CD4-positive, alpha-beta memory T cell (primary cell): ENCODE data around the gene HDAC4. TPM values are rescaled to one million over a fixed set of nuclear protein-coding genes. Genes with fewer than 3 reads are reported as not detected.
A peak's percentile ranks its signal among the peaks of the same experiment; 100 is the strongest.
"Not testable (repeated sequence)": the region's sequence is repeated elsewhere in the genome, so short reads cannot be mapped to it uniquely, and the experiment has no call there.

Experiments
- CTCF ChIA-PET: fragments of 350-600 bp; sonication (Branson Sonifier 250); formaldehyde crosslinking; loops from one replicate; lab custom pipeline; 2021; ENCODE audit warnings: inconsistent platforms; ENCODE audit not compliant: partially characterized antibody; lab: Charles Lee
- POLR2A ChIA-PET: fragments of 350-600 bp; sonication (Branson Sonifier 250); formaldehyde crosslinking; loops from one replicate; lab custom pipeline; 2021; ENCODE audit not compliant: partially characterized antibody; lab: Charles Lee
- DNase-seq, 5 donors: peaks; one replicate each; pipeline versions ENCODE4 v3.0.0 to v3.0.0-alpha.2; 2020 to 2022; ENCODE audit warnings: mixed read lengths in 1 of 5
- H3K27ac ChIP-seq: one replicate; pipeline ENCODE4 v1.7.0; 2013; ENCODE audit warnings: low read depth, low read length
- H3K27me3 ChIP-seq: 2 replicates; pipeline ENCODE4 v1.7.0; 2013; ENCODE audit warnings: mild to moderate bottlenecking, low read length, moderate library complexity; ENCODE audit not compliant: insufficient read depth
- H3K36me3 ChIP-seq: 2 replicates; pipeline ENCODE4 v1.7.0; 2013; ENCODE audit warnings: mild to moderate bottlenecking, low read length, moderate library complexity; ENCODE audit not compliant: insufficient read depth
- H3K4me1 ChIP-seq: 2 replicates; pipeline ENCODE4 v1.7.0; 2013; ENCODE audit warnings: mild to moderate bottlenecking, low read length, moderate library complexity; ENCODE audit not compliant: insufficient read depth
- H3K4me3 ChIP-seq, 2 donors: one replicate each; pipeline ENCODE4 v1.7.0; 2013; ENCODE audit warnings: low read length in 2 of 2, mild to moderate bottlenecking in 1 of 2
- H3K9me3 ChIP-seq, 2 donors: one replicate each; pipeline ENCODE4 v1.7.0; 2013; ENCODE audit warnings: low read length in 2 of 2, control low read depth in 1 of 2; ENCODE audit not compliant: control insufficient read depth in 1 of 2
- H3K27ac Mint-ChIP-seq, 7 donors: one replicate each; pipeline ENCODE4 v1.8.0; 2020 to 2021; ENCODE audit warnings: mixed read lengths in 7 of 7, mild to moderate bottlenecking in 6 of 7, inconsistent platforms in 3 of 7, moderate library complexity in 3 of 7
- H3K27me3 Mint-ChIP-seq, 2 donors: one replicate each; pipeline ENCODE4 v1.8.0; 2020 to 2021; ENCODE audit warnings: mixed read lengths in 2 of 2
- H3K36me3 Mint-ChIP-seq, 2 donors: one replicate each; pipeline ENCODE4 v1.8.0; 2020 to 2021; ENCODE audit warnings: mixed read lengths in 2 of 2, inconsistent platforms in 1 of 2, mild to moderate bottlenecking in 1 of 2
- H3K4me1 Mint-ChIP-seq, 4 donors: one replicate each; pipeline ENCODE4 v1.8.0; 2020 to 2021; ENCODE audit warnings: mixed read lengths in 4 of 4, mild to moderate bottlenecking in 1 of 4
- H3K4me3 Mint-ChIP-seq, 8 donors: one replicate each; pipeline ENCODE4 v1.8.0; 2020 to 2021; ENCODE audit warnings: mixed read lengths in 8 of 8, mild to moderate bottlenecking in 7 of 8, moderate library complexity in 6 of 8, inconsistent platforms in 3 of 8
- H3K9me3 Mint-ChIP-seq, 8 donors: one replicate each; pipeline ENCODE4 v1.8.0; 2020 to 2021; ENCODE audit warnings: mixed read lengths in 8 of 8, mild to moderate bottlenecking in 5 of 8, inconsistent platforms in 3 of 8, moderate library complexity in 1 of 8
- intact Hi-C: fragments of 100-400 bp; cut with micrococcal nuclease; formaldehyde crosslinking; loops from one replicate; pipeline ENCODE4 v1.15.1; 2023
- polyA plus RNA-seq, 2 donors: library from polyadenylated mRNA; unstranded; fragments of 300-500 nt; fragmentation: Illumina TruSeq; gene quantifications; one replicate each; pipeline ENCODE4 v1.2.3, GENCODE V29; 2021
- total RNA-seq, 2 experiments: library from RNA; stranded (reverse); gene quantifications; one replicate each; pipeline ENCODE4 v1.2.3, GENCODE V29; 2021

Gene HDAC4
- total and polyA plus RNA-seq, 4 experiments from 2014 or later, result 1.4 to 59.7 (median 30.4) TPM

GRCh38 chr2:239072786-239073185, 328.0 kb downstream of the HDAC4 start:
- POLR2A ChIA-PET, result no interaction called here
- Mint-ChIP-seq H3K27ac (no peak overlapping the region), H3K9me3 (peaks cover 0 to 2% (median 0%) of the 10 kb centered on the region in 8 donors), H3K27me3 (no peaks in the 10 kb centered on the region), H3K4me3 (no peak overlapping the region), H3K36me3 (peaks cover 41 to 57% of the 10 kb centered on the region in 2 donors), H3K4me1 (no peaks in the 10 kb centered on the region)
- peaks cover 21% of the 10 kb centered on the region for H3K36me3 ChIP-seq
- no peak overlapping the region for H3K4me3 ChIP-seq
- H3K9me3 ChIP-seq, result no peaks in the 10 kb centered on the region
- no peaks in the 10 kb centered on the region for H3K27me3 ChIP-seq
- no peak overlapping the region for H3K27ac ChIP-seq
- no peaks in the 10 kb centered on the region for H3K4me1 ChIP-seq
- no peak for DNase-seq
- intact Hi-C loops, result no loop called here
- CTCF ChIA-PET, result no interaction called here

DNA sequence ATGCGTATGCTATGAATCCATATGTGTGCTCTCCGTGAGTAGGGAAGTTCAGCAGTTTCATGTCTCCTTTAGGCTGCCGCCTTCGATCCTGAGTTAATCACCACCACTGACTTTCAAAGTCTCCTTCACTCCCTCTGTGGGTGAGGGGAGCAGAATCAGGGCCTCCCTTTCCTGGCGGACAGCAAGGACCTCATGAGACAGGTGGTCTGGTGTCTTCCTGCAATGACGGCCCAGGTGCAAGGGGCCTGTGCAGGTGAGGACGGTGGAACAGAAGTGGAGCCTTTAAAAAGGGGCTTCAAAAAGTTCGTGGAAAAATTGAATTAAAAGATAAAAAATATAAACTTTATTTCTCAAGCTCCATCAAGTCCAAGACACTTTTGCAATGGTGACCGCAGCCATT, 330.4 kb downstream of the HDAC4 start:
- H3K36me3 ChIP-seq, result peaks cover 24% of the 10 kb centered on the region
- H3K27ac Mint-ChIP-seq, result no peak overlapping the region
- no peaks in the 10 kb centered on the region for H3K4me1 Mint-ChIP-seq
- no peak for DNase-seq
- no peak overlapping the region for H3K27ac ChIP-seq
- ChIA-PET CTCF (no interaction called here), POLR2A (no interaction called here)
- no peak overlapping the region for H3K4me3 ChIP-seq
- peaks cover 0 to 4% (median 0%) of the 10 kb centered on the region in 8 donors for H3K9me3 Mint-ChIP-seq
- no peaks in the 10 kb centered on the region for H3K9me3 ChIP-seq
- no peaks in the 10 kb centered on the region for H3K27me3 Mint-ChIP-seq
- peaks cover 40 to 50% of the 10 kb centered on the region in 2 donors for H3K36me3 Mint-ChIP-seq
- H3K4me3 Mint-ChIP-seq, result no peak overlapping the region
- intact Hi-C loops, result no loop called here
- no peaks in the 10 kb centered on the region for H3K27me3 ChIP-seq
- no peaks in the 10 kb centered on the region for H3K4me1 ChIP-seq

- intact Hi-C loops, H3K4me1 Mint-ChIP-seq, H3K9me3 ChIP-seq, H3K4me3 ChIP-seq, H3K4me1 ChIP-seq, H3K27ac Mint-ChIP-seq, H3K27me3 ChIP-seq, H3K27ac ChIP-seq, H3K27me3 Mint-ChIP-seq, CTCF ChIA-PET, POLR2A ChIA-PET, DNase-seq, H3K9me3 Mint-ChIP-seq: not testable (repeated sequence)
- Mint-ChIP-seq H3K4me3 (peak overlapping the region in 1 of 8 donors; percentile 74), H3K36me3 (peaks cover 42 to 45% of the 10 kb centered on the region in 2 donors)
- H3K36me3 ChIP-seq, result peaks cover 22% of the 10 kb centered on the region
These were observed 331.2 kb downstream of the HDAC4 start for GRCh38 chr2:239069362-239070333.

- ChIA-PET POLR2A (no interaction called here), CTCF (no interaction called here)
- no peak overlapping the region for H3K4me3 ChIP-seq
- H3K4me1 ChIP-seq, result no peaks in the 10 kb centered on the region
- Mint-ChIP-seq H3K36me3 (peaks cover 33 to 40% of the 10 kb centered on the region in 2 donors), H3K4me3 (no peak overlapping the region), H3K9me3 (peaks cover 0 to 4% (median 0%) of the 10 kb centered on the region in 8 donors), H3K27me3 (no peaks in the 10 kb centered on the region), H3K27ac (no peak overlapping the region), H3K4me1 (no peaks in the 10 kb centered on the region)
- no peaks in the 10 kb centered on the region for H3K9me3 ChIP-seq
- no peak for DNase-seq
- no peak overlapping the region for H3K27ac ChIP-seq
- H3K36me3 ChIP-seq, result peaks cover 20% of the 10 kb centered on the region
- intact Hi-C loops, result no loop called here
- H3K27me3 ChIP-seq, result no peaks in the 10 kb centered on the region
These were observed 332.4 kb downstream of the HDAC4 start for GRCh38 chr2:239068411-239068810.

DNA sequence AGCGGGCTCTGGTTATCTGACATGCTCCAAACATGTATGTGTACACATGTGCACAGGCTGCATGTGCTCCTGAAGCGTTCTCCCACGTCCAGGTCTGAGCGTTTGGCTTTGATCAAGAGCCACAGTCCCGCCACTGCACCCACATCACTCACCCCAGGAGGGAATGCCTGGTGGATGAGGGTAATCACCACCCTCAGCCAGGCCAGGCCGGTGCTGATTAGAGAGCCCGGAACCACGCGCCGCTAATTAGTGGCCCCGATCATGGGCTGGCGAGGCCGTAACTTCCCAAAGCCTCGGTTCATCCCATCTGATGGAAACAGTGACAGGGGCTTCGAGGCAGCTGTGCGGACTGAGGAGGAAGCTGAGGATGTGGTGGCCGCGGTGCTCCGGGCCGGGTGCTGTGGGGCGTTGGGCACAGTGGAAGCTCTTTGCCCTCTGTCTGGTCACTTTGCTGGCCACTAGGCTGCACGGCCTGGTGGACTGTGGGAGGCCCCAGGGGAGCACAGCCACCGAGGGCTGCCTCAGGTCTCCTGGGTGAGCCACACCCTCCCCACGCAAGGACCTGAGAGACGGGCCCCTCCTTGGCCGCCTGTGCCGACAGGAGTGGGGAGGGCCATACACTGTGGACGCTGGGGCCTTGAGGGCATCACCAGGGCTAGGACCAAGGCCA, 333.5 kb downstream of the HDAC4 start:
- peaks cover 0 to 4% (median 0%) of the 10 kb centered on the region in 8 donors for H3K9me3 Mint-ChIP-seq
- no peaks in the 10 kb centered on the region for H3K4me1 Mint-ChIP-seq
- no peak overlapping the region for H3K4me3 ChIP-seq
- intact Hi-C loops, result no loop called here
- ChIA-PET POLR2A (no interaction called here), CTCF (no interaction called here)
- no peaks in the 10 kb centered on the region for H3K27me3 ChIP-seq
- no peaks in the 10 kb centered on the region for H3K9me3 ChIP-seq
- no peak overlapping the region for H3K4me3 Mint-ChIP-seq
- no peaks in the 10 kb centered on the region for H3K27me3 Mint-ChIP-seq
- peaks cover 21% of the 10 kb centered on the region for H3K36me3 ChIP-seq
- H3K4me1 ChIP-seq, result no peaks in the 10 kb centered on the region
- DNase-seq, result no peak
- H3K36me3 Mint-ChIP-seq, result peaks cover 22 to 35% of the 10 kb centered on the region in 2 donors
- no peak overlapping the region for H3K27ac Mint-ChIP-seq
- H3K27ac ChIP-seq, result no peak overlapping the region

GRCh38 chr2:239066597-239066996, 334.2 kb downstream of the HDAC4 start:
- Histone ChIP-seq H3K9me3 (no peaks in the 10 kb centered on the region), H3K4me1 (no peaks in the 10 kb centered on the region), H3K27me3 (no peaks in the 10 kb centered on the region), H3K4me3 (no peak overlapping the region), H3K27ac (no peak overlapping the region), H3K36me3 (peaks cover 21% of the 10 kb centered on the region)
- Mint-ChIP-seq H3K27ac (peak overlapping the region in 1 of 7 donors; percentile 2), H3K9me3 (peaks cover 0 to 2% (median 0%) of the 10 kb centered on the region in 8 donors), H3K4me3 (no peak overlapping the region), H3K27me3 (no peaks in the 10 kb centered on the region), H3K36me3 (peaks cover 19 to 36% of the 10 kb centered on the region in 2 donors), H3K4me1 (no peaks in the 10 kb centered on the region)
- no peak for DNase-seq
- POLR2A ChIA-PET, result no interaction called here
- CTCF ChIA-PET, result no interaction called here
- intact Hi-C loops, result no loop called here

- peaks cover 23 to 41% of the 10 kb centered on the region in 2 donors for H3K36me3 Mint-ChIP-seq
- no peaks in the 10 kb centered on the region for H3K27me3 Mint-ChIP-seq
- no peak overlapping the region for H3K27ac Mint-ChIP-seq
- H3K27ac ChIP-seq, result no peak overlapping the region
- H3K36me3 ChIP-seq, result peaks cover 25% of the 10 kb centered on the region
- ChIA-PET POLR2A (no interaction called here), CTCF (no interaction called here)
- peaks cover 0 to 6% (median 0%) of the 10 kb centered on the region in 8 donors for H3K9me3 Mint-ChIP-seq
- no peak for DNase-seq
- H3K27me3 ChIP-seq, result no peaks in the 10 kb centered on the region
- no peaks in the 10 kb centered on the region for H3K9me3 ChIP-seq
- no peaks in the 10 kb centered on the region for H3K4me1 ChIP-seq
- H3K4me3 Mint-ChIP-seq, result no peak overlapping the region
- intact Hi-C loops, result no loop called here
- H3K4me3 ChIP-seq, result no peak overlapping the region
- peaks cover 0 to 5% (median 0%) of the 10 kb centered on the region in 4 donors for H3K4me1 Mint-ChIP-seq
These were observed 334.9 kb downstream of the HDAC4 start for GRCh38 chr2:239065962-239066361.
